Measurements from ENCODE around the gene SLC7A14. TPM values are rescaled to one million over a fixed set of nuclear protein-coding genes. Genes with fewer than 3 reads are reported as not detected.

SLC7A14 gene
- total RNA-seq, 1 experiment from 2014 or later: 0.10 TPM

DNA sequence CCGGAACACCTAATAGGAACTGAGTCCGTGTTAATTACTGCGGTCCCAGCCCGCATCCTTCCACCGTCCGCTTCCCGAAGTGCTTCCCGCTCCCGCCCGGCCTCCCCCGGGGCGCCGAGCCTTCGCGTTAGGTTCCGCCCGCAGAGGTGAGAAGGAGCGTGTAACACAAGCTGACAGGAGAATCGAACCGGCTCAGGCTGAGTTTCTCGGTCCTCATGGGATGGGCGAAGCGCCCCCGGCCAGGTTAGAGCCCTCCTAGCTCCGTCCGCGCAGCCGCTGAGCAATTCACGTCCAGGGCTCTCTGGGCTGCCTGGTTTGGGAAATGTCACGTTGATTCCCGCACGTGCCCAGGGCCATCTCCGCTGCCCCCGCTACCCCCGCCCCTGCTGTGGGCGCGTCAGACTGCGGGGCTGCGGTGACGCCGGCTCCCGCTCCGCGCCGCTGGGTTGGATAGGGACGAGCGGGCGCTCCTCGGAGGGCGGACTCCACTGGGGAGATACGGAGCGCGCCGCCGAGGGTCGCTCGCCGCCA, 166.3 kb downstream of the SLC7A14 start:
- DNase-seq (ENCODE audit: low spot score): no peak
- in situ Hi-C loops (cut with HindIII; ENCODE audit: low sequenced_read_pairs): no loop called here

DNA sequence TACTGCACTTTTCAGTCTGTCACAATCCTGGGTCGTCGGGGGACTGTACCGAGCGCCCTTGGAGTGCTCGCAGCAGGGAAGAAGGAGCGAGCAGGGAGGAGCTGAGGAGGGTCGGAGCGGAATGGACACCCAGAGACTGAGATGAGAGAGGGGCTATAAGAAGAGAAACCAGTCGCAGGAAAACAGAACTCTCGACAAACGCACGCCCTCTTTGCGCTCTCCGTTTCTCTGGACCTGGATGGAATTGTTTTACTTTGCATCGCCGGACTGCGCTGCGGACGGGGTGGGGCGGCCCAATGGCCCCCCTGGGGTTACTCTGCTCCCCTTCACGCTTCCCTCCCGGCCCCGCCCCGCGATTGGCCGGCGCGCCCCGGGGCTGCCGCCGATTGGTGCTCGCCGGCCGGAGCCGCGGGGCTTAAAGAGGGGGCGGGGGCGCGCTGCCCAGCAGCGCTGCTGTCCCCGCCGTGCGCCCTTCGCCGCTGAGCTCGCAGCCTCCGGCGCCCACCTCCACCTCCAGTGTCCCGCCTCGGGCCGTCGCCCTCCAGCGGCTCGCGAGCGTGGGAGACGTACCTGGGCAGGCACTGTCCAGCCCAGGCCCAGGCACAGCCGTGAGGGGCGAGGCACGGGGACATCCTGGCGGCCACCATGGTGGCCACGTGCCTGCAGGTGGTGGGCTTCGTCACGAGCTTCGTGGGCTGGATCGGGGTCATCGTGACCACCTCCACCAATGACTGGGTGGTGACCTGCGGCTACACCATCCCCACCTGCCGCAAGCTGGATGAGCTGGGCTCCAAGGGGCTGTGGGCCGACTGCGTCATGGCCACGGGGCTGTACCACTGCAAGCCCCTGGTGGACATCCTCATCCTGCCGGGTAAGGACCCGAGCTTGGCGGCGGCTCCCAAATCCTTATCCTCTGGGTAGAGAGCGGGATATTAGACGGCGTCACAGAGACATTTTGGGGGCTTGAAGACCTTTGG, 167.2 kb downstream of the SLC7A14 start, which contains the start of gene CLDN11:
Gene CLDN11, plus strand, starts transcription at position 447 of the 977 bp plus-strand sequence. Its CDS starts 199 bp downstream, at position 646.
- no peak for DNase-seq (ENCODE audit: low spot score)
- in situ Hi-C loops (cut with HindIII; ENCODE audit: low sequenced_read_pairs): no loop called here

- in situ Hi-C loops (cut with HindIII; ENCODE audit: low sequenced_read_pairs): no loop called here
- no peak for DNase-seq (ENCODE audit: low spot score)
These were observed 168.8 kb downstream of the SLC7A14 start for GRCh38 chr3:170417090-170417489.

- peak; percentile 66 for DNase-seq (ENCODE audit: low spot score)
These were observed 171.6 kb downstream of the SLC7A14 start for GRCh38 chr3:170414202-170414663.

GRCh38 chr3:170413291-170413690, 172.6 kb downstream of the SLC7A14 start:
- DNase-seq (ENCODE audit: low spot score): no peak
- in situ Hi-C loops (cut with HindIII; ENCODE audit: low sequenced_read_pairs): no loop called here

More at GRCh38 chr3:170414202-170414663, 171.6 kb downstream of the SLC7A14 start:
- in situ Hi-C loops (cut with HindIII; ENCODE audit: low sequenced_read_pairs): no loop called here

GRCh38 chr3:170410428-170411029, 175.3 kb downstream of the SLC7A14 start:
- DNase-seq (ENCODE audit: low spot score): no peak
- in situ Hi-C loops (cut with HindIII; ENCODE audit: low sequenced_read_pairs): no loop called here

Other genes starting within 250 kb of the SLC7A14 start
- 58.7 and 60.1 TPM in 2 replicates for gene SKIL, start 228.4 kb downstream of the SLC7A14 start, total RNA-seq (2014; rRNA removed; shearing (Covaris generic))
- 3.3 and 4.2 TPM in 2 replicates for gene CLDN11, start 167.2 kb downstream of the SLC7A14 start, total RNA-seq (2014; rRNA removed; shearing (Covaris generic))

Measured in G401 (cell line).